Superior temporal gyrus (tissue), 1 donor: ENCODE results near the gene RNF182.
"Not testable (repeated sequence)": the region's sequence is repeated elsewhere in the genome, so short reads cannot be mapped to it uniquely, and the experiment has no call there.

Experiments
- DNase-seq: peaks from one replicate; pipeline ENCODE4 v3.0.0-alpha.2; 2016; ENCODE audit errors: extremely low spot score

RNF182 gene

GRCh38 chr6:13917141-13917540, 7.6 kb upstream of the RNF182 start:
- no peak for DNase-seq

- DNase-seq: no peak
Observed at GRCh38 chr6:13918686-13919250, 6.0 kb upstream of the RNF182 start.

GRCh38 chr6:13919861-13920260, 4.9 kb upstream of the RNF182 start:
- no peak for DNase-seq

GRCh38 chr6:13920552-13920951, 4.2 kb upstream of the RNF182 start:
- DNase-seq: no peak

GRCh38 chr6:13922750-13923149, 2.0 kb upstream of the RNF182 start:
- DNase-seq: no peak

GRCh38 chr6:13923527-13924145, 1.1 kb upstream of the RNF182 start:
- DNase-seq: no peak

GRCh38 chr6:13924146-13924948, 405 bp upstream of the RNF182 start:
- DNase-seq: no peak

- DNase-seq: no peak
Observed at GRCh38 chr6:13926378-13926777, 1.6 kb downstream of the RNF182 start.

GRCh38 chr6:13927203-13927602, 2.5 kb downstream of the RNF182 start:
- no peak for DNase-seq

GRCh38 chr6:13929196-13929595, 4.4 kb downstream of the RNF182 start:
- no peak for DNase-seq

GRCh38 chr6:13931797-13932402, 7.1 kb downstream of the RNF182 start:
- no peak for DNase-seq

GRCh38 chr6:13932785-13933184, 8.0 kb downstream of the RNF182 start:
- no peak for DNase-seq

GRCh38 chr6:13934721-13935120, 10.0 kb downstream of the RNF182 start:
- no peak for DNase-seq

GRCh38 chr6:13935190-13935880, 10.6 kb downstream of the RNF182 start:
- no peak for DNase-seq

GRCh38 chr6:13935881-13936261, 11.1 kb downstream of the RNF182 start:
- not testable (repeated sequence) for DNase-seq

GRCh38 chr6:13941902-13942301, 17.1 kb downstream of the RNF182 start:
- no peak for DNase-seq

GRCh38 chr6:13943943-13944342, 19.2 kb downstream of the RNF182 start:
- no peak for DNase-seq

- no peak for DNase-seq
Observed at GRCh38 chr6:13946506-13946905, 21.8 kb downstream of the RNF182 start.

- DNase-seq: no peak
Observed at GRCh38 chr6:13947611-13948178, 22.9 kb downstream of the RNF182 start.

- DNase-seq: no peak
Observed at GRCh38 chr6:13952101-13952500, 27.3 kb downstream of the RNF182 start.

GRCh38 chr6:13953061-13953705, 28.4 kb downstream of the RNF182 start:
- DNase-seq: no peak
